Common myeloid progenitor, CD34-positive (primary cell): Measurements from ENCODE around the gene PDE7B.

Experiments used
- CTCF ChIA-PET: fragments of 350-600 bp; sonication (Branson Sonifier 250); formaldehyde crosslinking; loops from one replicate; lab custom pipeline; 2021; ENCODE audit warnings: antibody characterized with exemption; lab: Charles Lee
- POLR2A ChIA-PET: fragments of 350-600 bp; sonication (Branson Sonifier 250); formaldehyde crosslinking; loops from one replicate; lab custom pipeline; 2021; ENCODE audit warnings: antibody characterized with exemption; lab: Charles Lee
- DNase-seq, 3 donors: peaks; one replicate each; pipeline versions ENCODE4 v3.0.0 to v3.0.0-alpha.2; 2013
- H3K27ac ChIP-seq, 2 experiments: 1 replicate in 1 of 2; 2 replicates in 1 of 2; pipeline ENCODE4 v1.7.0; 2013; ENCODE audit warnings: inconsistent platforms in 2 of 2, low read length in 2 of 2, mild to moderate bottlenecking in 2 of 2, low read depth in 1 of 2, moderate library complexity in 1 of 2; ENCODE audit not compliant: severe bottlenecking in 2 of 2, insufficient read depth in 1 of 2, poor library complexity in 1 of 2
- H3K27me3 ChIP-seq, 5 experiments: replicated peaks in 2 of 5; 1 replicate in 3 of 5; 2 replicates in 2 of 5; pipeline versions ENCODE4 v1.6.1 to v1.7.0; 2013; ENCODE audit warnings: low read length in 4 of 5, mild to moderate bottlenecking in 2 of 5, moderate library complexity in 2 of 5, inconsistent platforms in 1 of 5; ENCODE audit not compliant: insufficient read depth in 5 of 5, control insufficient read depth in 4 of 5
- H3K36me3 ChIP-seq, 4 experiments: 1 replicate in 2 of 4; 2 replicates in 2 of 4; pipeline versions ENCODE4 v1.6.1 to v1.7.0; 2013; ENCODE audit warnings: low read length in 3 of 4, control low read depth in 1 of 4, mild to moderate bottlenecking in 1 of 4; ENCODE audit not compliant: control insufficient read depth in 4 of 4, insufficient read depth in 4 of 4
- H3K4me1 ChIP-seq, 4 experiments: 1 replicate in 3 of 4; 2 replicates in 1 of 4; pipeline versions ENCODE4 v1.6.1 to v1.7.1; 2013; ENCODE audit warnings: low read length in 3 of 4, mild to moderate bottlenecking in 3 of 4, control low read depth in 1 of 4, inconsistent platforms in 1 of 4, moderate library complexity in 1 of 4; ENCODE audit not compliant: control insufficient read depth in 4 of 4, insufficient read depth in 4 of 4; ENCODE audit errors: control extremely low read depth in 1 of 4
- H3K4me3 ChIP-seq, 7 experiments: 1 replicate in 4 of 7; 2 replicates in 3 of 7; pipeline versions ENCODE4 v1.5.1 to v1.7.0; 2013; ENCODE audit warnings: mild to moderate bottlenecking in 7 of 7, low read length in 6 of 7, moderate library complexity in 6 of 7, inconsistent platforms in 2 of 7, low read depth in 2 of 7, control low read depth in 1 of 7; ENCODE audit not compliant: insufficient read depth in 4 of 7, control insufficient read depth in 1 of 7; ENCODE audit errors: extremely low read depth in 1 of 7
- H3K9me3 ChIP-seq, 5 experiments: 1 replicate in 4 of 5; 2 replicates in 1 of 5; pipeline versions ENCODE4 v1.6.1 to v1.7.1; 2013; ENCODE audit warnings: low read length in 4 of 5, mild to moderate bottlenecking in 2 of 5, inconsistent platforms in 1 of 5, low read depth in 1 of 5, moderate library complexity in 1 of 5; ENCODE audit not compliant: control insufficient read depth in 4 of 5, insufficient read depth in 2 of 5; ENCODE audit errors: control extremely low read depth in 1 of 5
- WGBS: methylation state at CpG from one replicate; pipeline ENCODE4 v1.1.5; 2013; ENCODE audit not compliant: insufficient coverage; 5-methylcytosine and 5-hydroxymethylcytosine counted together

Gene PDE7B

GRCh38 chr6:136115941-136116340 is 264.4 kb downstream of the PDE7B start:
- 83% methylated on average over 1 of the region's 1 CpG for WGBS
- no peaks in the 10 kb centered on the region for H3K36me3 ChIP-seq
- CTCF ChIA-PET: no interaction called here
- no peaks in the 10 kb centered on the region for H3K27me3 ChIP-seq
- POLR2A ChIA-PET: no interaction called here
- H3K4me3 ChIP-seq: no peak overlapping the region
- H3K27ac ChIP-seq: no peak overlapping the region
- peaks cover 0 to 8% (median 2%) of the 10 kb centered on the region in 4 experiments for H3K4me1 ChIP-seq
- H3K9me3 ChIP-seq: no peaks in the 10 kb centered on the region
- no peak for DNase-seq

GRCh38 chr6:136117081-136117480 is 265.6 kb downstream of the PDE7B start:
- Histone ChIP-seq H3K27ac (no peak overlapping the region), H3K4me1 (peaks cover 0 to 8% (median 2%) of the 10 kb centered on the region in 4 experiments), H3K36me3 (no peaks in the 10 kb centered on the region), H3K4me3 (no peak overlapping the region), H3K9me3 (no peaks in the 10 kb centered on the region), H3K27me3 (no peaks in the 10 kb centered on the region)
- ChIA-PET CTCF (no interaction called here), POLR2A (no interaction called here)
- DNase-seq: no peak
- 80% methylated on average over 1 of the region's 2 CpGs for WGBS

GRCh38 chr6:136118787-136119186 is 267.3 kb downstream of the PDE7B start:
- Histone ChIP-seq H3K27ac (no peak overlapping the region), H3K9me3 (no peaks in the 10 kb centered on the region), H3K4me1 (peaks cover 0 to 4% (median 0%) of the 10 kb centered on the region in 4 experiments), H3K4me3 (no peak overlapping the region), H3K27me3 (no peaks in the 10 kb centered on the region), H3K36me3 (no peaks in the 10 kb centered on the region)
- 100% methylated on average over 3 of the region's 6 CpGs for WGBS
- ChIA-PET CTCF (no interaction called here), POLR2A (no interaction called here)
- peak in 2 of 3 donors; percentile 4 to 22 for DNase-seq

GRCh38 chr6:136123468-136123867 is 272.0 kb downstream of the PDE7B start:
- no peaks in the 10 kb centered on the region for H3K4me1 ChIP-seq
- no peaks in the 10 kb centered on the region for H3K36me3 ChIP-seq
- CTCF ChIA-PET: no interaction called here
- no peaks in the 10 kb centered on the region for H3K27me3 ChIP-seq
- POLR2A ChIA-PET: no interaction called here
- no peak for DNase-seq
- H3K27ac ChIP-seq: no peak overlapping the region
- H3K4me3 ChIP-seq: no peak overlapping the region
- no CpG with 5 or more reads among the region's 1 CpG for WGBS
- no peaks in the 10 kb centered on the region for H3K9me3 ChIP-seq

- H3K27me3 ChIP-seq: no peaks in the 10 kb centered on the region
- no peaks in the 10 kb centered on the region for H3K36me3 ChIP-seq
- no peak overlapping the region for H3K4me3 ChIP-seq
- WGBS: 91% methylated on average over 2 of the region's 2 CpGs
- no peaks in the 10 kb centered on the region for H3K4me1 ChIP-seq
- H3K27ac ChIP-seq: no peak overlapping the region
- ChIA-PET CTCF (no interaction called here), POLR2A (no interaction called here)
- H3K9me3 ChIP-seq: peaks cover 0 to 2% (median 0%) of the 10 kb centered on the region in 5 experiments
- no peak for DNase-seq
Measured at GRCh38 chr6:136125585-136125984, 274.1 kb downstream of the PDE7B start.

- CTCF ChIA-PET: interaction anchor here (1.4 kb wide), 1 partner anchor 57 kb away, joined by 3 read pairs; no protein-coding TSS in a partner anchor
- no peaks in the 10 kb centered on the region for H3K4me1 ChIP-seq
- POLR2A ChIA-PET: no interaction called here
- H3K4me3 ChIP-seq: no peak overlapping the region
- DNase-seq: no peak
- H3K36me3 ChIP-seq: no peaks in the 10 kb centered on the region
- H3K27me3 ChIP-seq: no peaks in the 10 kb centered on the region
- WGBS: 60% methylated on average over 2 of the region's 2 CpGs
- peaks cover 0 to 3% (median 0%) of the 10 kb centered on the region in 5 experiments for H3K9me3 ChIP-seq
- no peak overlapping the region for H3K27ac ChIP-seq
Measured at GRCh38 chr6:136127873-136128272, 276.4 kb downstream of the PDE7B start.

GRCh38 chr6:136129365-136129764 is 277.9 kb downstream of the PDE7B start:
- DNase-seq: no peak
- H3K4me1 ChIP-seq: no peaks in the 10 kb centered on the region
- H3K9me3 ChIP-seq: peaks cover 0 to 3% (median 0%) of the 10 kb centered on the region in 5 experiments
- ChIA-PET CTCF (interaction anchor here (1.4 kb wide), 1 partner anchor 55 kb away, joined by 3 read pairs; no protein-coding TSS in a partner anchor), POLR2A (no interaction called here)
- WGBS: 53% methylated on average over 2 of the region's 3 CpGs
- H3K27ac ChIP-seq: no peak overlapping the region
- H3K4me3 ChIP-seq: no peak overlapping the region
- no peaks in the 10 kb centered on the region for H3K27me3 ChIP-seq
- H3K36me3 ChIP-seq: no peaks in the 10 kb centered on the region
